ENCODE measurements around the gene RDX. TPM values are rescaled to one million over a fixed set of nuclear protein-coding genes. Genes with fewer than 3 reads are reported as not detected.
A peak's percentile ranks its signal among the peaks of the same experiment; 100 is the strongest.

Gene RDX
- total RNA-seq, 1 experiment from 2014 or later, result 77.4 TPM

DNA sequence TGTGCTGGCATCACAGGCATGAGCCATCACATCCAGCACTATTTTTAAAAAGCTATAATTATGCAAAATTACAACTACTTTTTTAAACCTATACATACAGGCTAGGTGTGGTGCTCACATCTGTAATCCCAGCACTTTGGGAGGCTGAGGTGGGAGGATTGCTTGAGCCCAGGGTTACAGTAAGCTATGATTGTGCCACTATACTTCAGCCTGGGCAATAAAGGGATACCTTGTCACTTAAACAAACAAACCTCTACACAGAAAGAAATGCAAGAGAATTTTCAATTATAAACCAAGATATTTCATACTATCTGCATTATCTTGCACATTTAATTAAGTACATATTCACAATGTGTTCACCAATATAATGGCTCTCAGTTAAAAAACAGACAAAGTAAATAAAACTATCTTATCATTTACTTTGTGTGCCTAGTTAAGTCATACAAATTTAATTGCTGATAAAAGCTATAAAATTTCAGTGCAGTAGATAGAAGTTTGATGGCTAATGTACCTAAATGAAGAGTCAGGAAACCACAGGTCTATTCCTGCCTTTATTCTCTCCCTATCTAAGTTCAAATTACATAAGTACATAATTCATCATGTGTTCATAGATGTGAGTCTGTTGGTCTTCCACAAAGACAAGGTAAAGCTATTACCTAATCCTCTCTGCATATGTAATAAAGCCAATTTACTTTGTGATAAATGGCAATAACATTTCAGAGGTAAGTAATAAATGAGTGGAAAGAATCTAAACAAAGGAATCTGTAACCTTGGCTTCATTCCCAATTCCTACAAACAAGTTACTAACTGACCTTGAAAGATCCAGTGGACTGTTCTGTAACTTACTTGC, 9.0 kb upstream of the RDX start (continued):
- no peak for TF ChIP-seq RELA (CRISPR knock-in tag; IDR thresholded peaks at IDR 0.05; ENCODE audit: borderline replicate concordance)

DNA sequence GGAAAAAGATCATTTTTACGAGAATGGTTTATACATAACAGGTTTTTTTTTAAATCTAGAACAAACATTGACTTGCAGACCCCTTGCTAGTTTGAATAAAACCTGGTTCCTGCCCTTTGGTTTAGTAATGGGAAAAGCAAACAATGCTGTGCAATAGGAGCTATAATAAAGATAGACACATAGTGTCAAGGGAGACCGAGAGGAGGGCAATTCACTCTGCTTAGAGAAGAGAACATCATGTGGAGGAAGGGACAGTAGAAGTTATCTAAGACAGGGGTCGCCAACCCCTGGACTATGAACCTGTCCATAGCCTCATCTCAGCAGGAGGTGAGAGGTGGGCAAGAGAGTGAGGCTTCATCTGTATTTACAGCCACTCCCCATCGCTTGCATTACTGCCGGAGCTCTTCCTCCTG, 7.0 kb upstream of the RDX start:
- Mint-ChIP-seq H3K4me3 (no peak overlapping the region), H3K9me3 (peaks cover 10% of the 10 kb centered on the region), H3K36me3 (peaks cover 3% of the 10 kb centered on the region; the same call in 1 of the 2 replicates), H3K27ac (no peak overlapping the region), H3K4me1 (peaks cover 10% of the 10 kb centered on the region), H3K27me3 (ENCODE audit: low read depth) (no peaks in the 10 kb centered on the region)
- no peak for TF ChIP-seq CBFB (CRISPR knock-in tag; IDR thresholded peaks at IDR 0.05; ENCODE audit: low read depth)
- no peak for TF ChIP-seq ZNF317 (CRISPR knock-in tag; IDR thresholded peaks at IDR 0.05; ENCODE audit: borderline replicate concordance, low read depth)
- TF ChIP-seq, protein P1, sequence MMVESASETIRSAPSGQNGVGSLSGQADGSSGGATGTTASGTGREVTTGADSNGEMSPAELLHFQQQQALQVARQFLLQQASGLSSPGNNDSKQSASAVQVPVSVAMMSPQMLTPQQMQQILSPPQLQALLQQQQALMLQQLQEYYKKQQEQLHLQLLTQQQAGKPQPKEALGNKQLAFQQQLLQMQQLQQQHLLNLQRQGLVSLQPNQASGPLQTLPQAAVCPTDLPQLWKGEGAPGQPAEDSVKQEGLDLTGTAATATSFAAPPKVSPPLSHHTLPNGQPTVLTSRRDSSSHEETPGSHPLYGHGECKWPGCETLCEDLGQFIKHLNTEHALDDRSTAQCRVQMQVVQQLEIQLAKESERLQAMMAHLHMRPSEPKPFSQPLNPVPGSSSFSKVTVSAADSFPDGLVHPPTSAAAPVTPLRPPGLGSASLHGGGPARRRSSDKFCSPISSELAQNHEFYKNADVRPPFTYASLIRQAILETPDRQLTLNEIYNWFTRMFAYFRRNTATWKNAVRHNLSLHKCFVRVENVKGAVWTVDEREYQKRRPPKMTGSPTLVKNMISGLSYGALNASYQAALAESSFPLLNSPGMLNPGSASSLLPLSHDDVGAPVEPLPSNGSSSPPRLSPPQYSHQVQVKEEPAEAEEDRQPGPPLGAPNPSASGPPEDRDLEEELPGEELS (CRISPR knock-in tag; IDR thresholded peaks at IDR 0.05), result no peak
- TF ChIP-seq EMX1 (CRISPR knock-in tag; IDR thresholded peaks at IDR 0.05), result no peak
- TF ChIP-seq, protein P2, sequence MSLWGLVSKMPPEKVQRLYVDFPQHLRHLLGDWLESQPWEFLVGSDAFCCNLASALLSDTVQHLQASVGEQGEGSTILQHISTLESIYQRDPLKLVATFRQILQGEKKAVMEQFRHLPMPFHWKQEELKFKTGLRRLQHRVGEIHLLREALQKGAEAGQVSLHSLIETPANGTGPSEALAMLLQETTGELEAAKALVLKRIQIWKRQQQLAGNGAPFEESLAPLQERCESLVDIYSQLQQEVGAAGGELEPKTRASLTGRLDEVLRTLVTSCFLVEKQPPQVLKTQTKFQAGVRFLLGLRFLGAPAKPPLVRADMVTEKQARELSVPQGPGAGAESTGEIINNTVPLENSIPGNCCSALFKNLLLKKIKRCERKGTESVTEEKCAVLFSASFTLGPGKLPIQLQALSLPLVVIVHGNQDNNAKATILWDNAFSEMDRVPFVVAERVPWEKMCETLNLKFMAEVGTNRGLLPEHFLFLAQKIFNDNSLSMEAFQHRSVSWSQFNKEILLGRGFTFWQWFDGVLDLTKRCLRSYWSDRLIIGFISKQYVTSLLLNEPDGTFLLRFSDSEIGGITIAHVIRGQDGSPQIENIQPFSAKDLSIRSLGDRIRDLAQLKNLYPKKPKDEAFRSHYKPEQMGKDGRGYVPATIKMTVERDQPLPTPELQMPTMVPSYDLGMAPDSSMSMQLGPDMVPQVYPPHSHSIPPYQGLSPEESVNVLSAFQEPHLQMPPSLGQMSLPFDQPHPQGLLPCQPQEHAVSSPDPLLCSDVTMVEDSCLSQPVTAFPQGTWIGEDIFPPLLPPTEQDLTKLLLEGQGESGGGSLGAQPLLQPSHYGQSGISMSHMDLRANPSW (CRISPR knock-in tag; conservative IDR thresholded peaks at IDR 0.05; ENCODE audit: low read depth), result no peak
- no peak for TF ChIP-seq MYBL2 (CRISPR knock-in tag; IDR thresholded peaks at IDR 0.05)
- TF ChIP-seq, protein P3, sequence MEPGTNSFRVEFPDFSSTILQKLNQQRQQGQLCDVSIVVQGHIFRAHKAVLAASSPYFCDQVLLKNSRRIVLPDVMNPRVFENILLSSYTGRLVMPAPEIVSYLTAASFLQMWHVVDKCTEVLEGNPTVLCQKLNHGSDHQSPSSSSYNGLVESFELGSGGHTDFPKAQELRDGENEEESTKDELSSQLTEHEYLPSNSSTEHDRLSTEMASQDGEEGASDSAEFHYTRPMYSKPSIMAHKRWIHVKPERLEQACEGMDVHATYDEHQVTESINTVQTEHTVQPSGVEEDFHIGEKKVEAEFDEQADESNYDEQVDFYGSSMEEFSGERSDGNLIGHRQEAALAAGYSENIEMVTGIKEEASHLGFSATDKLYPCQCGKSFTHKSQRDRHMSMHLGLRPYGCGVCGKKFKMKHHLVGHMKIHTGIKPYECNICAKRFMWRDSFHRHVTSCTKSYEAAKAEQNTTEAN (CRISPR knock-in tag; IDR thresholded peaks at IDR 0.05), result no peak
- TF ChIP-seq TEAD4 (CRISPR knock-in tag; IDR thresholded peaks at IDR 0.05), result no peak
- no peak for TF ChIP-seq USF2 (CRISPR knock-in tag; IDR thresholded peaks at IDR 0.05)
- POLR2A ChIA-PET, result no interaction called here
- no peak for ATAC-seq
- CTCF ChIA-PET, result no interaction called here
- no peak for DNase-seq (ENCODE audit: low spot score)

DNA sequence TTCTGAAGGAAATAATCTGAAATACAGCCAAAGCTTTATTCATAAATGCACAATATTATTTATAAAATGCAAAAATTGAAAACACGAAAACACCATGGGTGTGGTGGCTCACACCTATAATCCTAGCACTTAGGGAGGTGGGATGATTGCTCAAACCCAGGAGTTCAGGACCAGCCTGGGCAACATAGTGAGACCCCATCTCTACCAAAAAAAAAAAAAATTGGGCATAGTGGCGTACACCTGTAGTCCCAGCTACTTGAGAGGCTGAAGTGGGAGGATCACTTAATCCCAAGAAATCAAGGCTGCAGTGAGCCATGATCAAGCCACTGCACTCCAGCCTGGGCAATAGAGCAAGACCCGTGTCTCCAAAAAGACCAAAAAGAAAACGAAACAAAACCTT, 5.2 kb upstream of the RDX start:
- H3K36me3 Mint-ChIP-seq, result peaks cover 3% of the 10 kb centered on the region; the same call in 1 of the 2 replicates
- H3K9me3 Mint-ChIP-seq, result peaks cover 10% of the 10 kb centered on the region
- H3K4me3 Mint-ChIP-seq, result no peak overlapping the region
- DNase-seq (ENCODE audit: low spot score) (no peak), ATAC-seq (no peak)
- H3K27me3 Mint-ChIP-seq (ENCODE audit: low read depth), result no peaks in the 10 kb centered on the region
- CTCF ChIA-PET, result no interaction called here
- TF ChIP-seq, protein P4, sequence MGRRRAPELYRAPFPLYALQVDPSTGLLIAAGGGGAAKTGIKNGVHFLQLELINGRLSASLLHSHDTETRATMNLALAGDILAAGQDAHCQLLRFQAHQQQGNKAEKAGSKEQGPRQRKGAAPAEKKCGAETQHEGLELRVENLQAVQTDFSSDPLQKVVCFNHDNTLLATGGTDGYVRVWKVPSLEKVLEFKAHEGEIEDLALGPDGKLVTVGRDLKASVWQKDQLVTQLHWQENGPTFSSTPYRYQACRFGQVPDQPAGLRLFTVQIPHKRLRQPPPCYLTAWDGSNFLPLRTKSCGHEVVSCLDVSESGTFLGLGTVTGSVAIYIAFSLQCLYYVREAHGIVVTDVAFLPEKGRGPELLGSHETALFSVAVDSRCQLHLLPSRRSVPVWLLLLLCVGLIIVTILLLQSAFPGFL (CRISPR knock-in tag; IDR thresholded peaks at IDR 0.05; ENCODE audit: borderline replicate concordance), result no peak
- TF ChIP-seq MLX (CRISPR knock-in tag; IDR thresholded peaks at IDR 0.05) (no peak), ZNF121 (CRISPR knock-in tag; IDR thresholded peaks at IDR 0.05) (peak; percentile 61)
- no peak overlapping the region for H3K27ac Mint-ChIP-seq
- H3K4me1 Mint-ChIP-seq, result peaks cover 22% of the 10 kb centered on the region
- POLR2A ChIA-PET, result no interaction called here
